Measurements from ENCODE around the gene TBX6. TPM values are rescaled to one million over a fixed set of nuclear protein-coding genes. Genes with fewer than 3 reads are reported as not detected.

Gene TBX6
- total RNA-seq, 1 donor from 2014 or later, result 6.4 TPM

DNA sequence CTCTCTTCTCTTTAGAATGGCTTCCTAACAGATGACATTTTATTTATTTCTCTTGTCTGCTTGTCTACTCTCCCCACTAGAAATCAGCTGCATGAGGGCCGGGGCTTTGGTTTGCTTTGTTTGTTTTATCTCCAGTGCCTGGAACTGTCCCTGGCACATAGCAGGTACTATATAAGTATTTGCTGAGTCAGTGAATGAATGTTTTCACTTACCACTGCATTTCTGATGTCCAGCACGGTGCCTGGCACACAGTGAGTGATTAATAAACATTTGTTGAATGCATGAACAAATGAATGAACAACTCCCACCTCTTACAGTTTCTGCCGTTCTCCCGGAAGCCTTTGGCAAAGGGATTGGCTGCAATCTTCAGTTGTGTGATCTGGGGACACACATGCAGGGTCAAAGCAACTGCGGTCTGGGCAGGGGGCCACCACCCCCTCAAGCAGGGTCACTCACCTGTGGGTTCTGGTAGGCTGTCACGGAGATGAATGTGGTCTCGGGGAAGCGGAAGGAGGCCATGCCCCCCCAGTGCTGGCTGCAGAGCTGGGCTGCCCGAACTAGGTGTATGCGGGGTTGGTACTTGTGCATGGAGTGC is 3.4 kb downstream of the TBX6 start:
- intact Hi-C loops (cut with DNase I), result no loop called here
- DNase-seq (ENCODE audit: extremely low spot score in 2 of 2), result no peak
- H3K27me3 ChIP-seq, result no peaks in the 10 kb centered on the region
- H3K36me3 ChIP-seq, result peaks cover 0 to 21% of the 10 kb centered on the region in 2 donors
- TF ChIP-seq POLR2A (IDR thresholded peaks at IDR 0.05) (no peak), POLR2AphosphoS5 (IDR thresholded peaks at IDR 0.05; ENCODE audit: insufficient read depth in 1 of 2, low read depth in 1 of 2) (no peak), CTCF (IDR thresholded peaks at IDR 0.05) (no peak)
- no peak overlapping the region for H3K4me3 ChIP-seq
- H3K9me3 ChIP-seq, result no peaks in the 10 kb centered on the region
- H3K4me1 ChIP-seq, result peaks cover 27% of the 10 kb centered on the region
- no peak overlapping the region for H3K27ac ChIP-seq

DNA sequence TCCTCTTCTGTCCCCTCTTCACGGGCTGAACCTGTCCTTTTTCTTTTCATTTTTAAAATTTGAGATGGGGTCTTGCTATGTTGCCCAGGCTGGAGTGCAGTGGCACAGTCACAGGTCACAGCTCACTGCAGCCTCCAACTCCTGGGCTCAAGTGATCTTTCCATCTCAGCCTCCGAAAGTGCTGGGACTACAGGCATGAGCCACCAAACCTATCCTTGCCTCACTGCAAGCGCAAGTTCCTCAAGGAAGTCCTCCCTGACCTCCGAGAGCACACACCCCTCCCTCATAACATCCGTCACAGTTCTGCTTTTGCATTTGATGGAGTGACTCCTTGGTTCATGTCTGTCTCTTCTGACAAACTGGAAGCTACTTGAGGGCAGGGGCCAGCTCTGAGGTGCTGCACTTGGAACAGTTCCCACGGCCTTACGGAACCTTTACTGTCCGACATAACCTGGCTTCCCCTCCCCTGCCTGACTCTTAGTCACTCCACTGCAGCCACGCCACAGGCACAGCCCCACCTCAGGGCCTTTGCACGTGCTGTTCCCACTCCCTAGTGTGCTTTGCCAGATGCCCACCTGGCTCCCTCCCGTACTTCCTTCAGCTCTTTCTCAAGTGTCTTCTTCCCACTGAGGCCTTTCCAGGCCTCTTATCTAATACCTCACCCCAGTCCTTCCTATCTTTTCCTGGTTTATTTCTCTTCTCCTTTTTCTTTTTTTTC is 4.4 kb downstream of the TBX6 start:
- peaks cover 17% of the 10 kb centered on the region for H3K4me1 ChIP-seq
- H3K27ac ChIP-seq, result no peak overlapping the region
- intact Hi-C loops (cut with DNase I), result no loop called here
- no peak for TF ChIP-seq POLR2A (IDR thresholded peaks at IDR 0.05)
- no peak for TF ChIP-seq POLR2AphosphoS5 (IDR thresholded peaks at IDR 0.05; ENCODE audit: insufficient read depth in 1 of 2, low read depth in 1 of 2)
- TF ChIP-seq CTCF (IDR thresholded peaks at IDR 0.05), result no peak
- H3K4me3 ChIP-seq, result no peak overlapping the region
- peaks cover 3 to 29% of the 10 kb centered on the region in 2 donors for H3K36me3 ChIP-seq
- no peaks in the 10 kb centered on the region for H3K9me3 ChIP-seq
- DNase-seq (ENCODE audit: extremely low spot score in 2 of 2), result no peak
- H3K27me3 ChIP-seq, result no peaks in the 10 kb centered on the region

- Histone ChIP-seq H3K27me3 (no peaks in the 10 kb centered on the region), H3K9me3 (no peaks in the 10 kb centered on the region), H3K4me1 (peaks cover 12% of the 10 kb centered on the region), H3K36me3 (peaks cover 3 to 37% of the 10 kb centered on the region in 2 donors), H3K27ac (no peak overlapping the region), H3K4me3 (no peak overlapping the region)
- TF ChIP-seq POLR2AphosphoS5 (IDR thresholded peaks at IDR 0.05; ENCODE audit: insufficient read depth in 1 of 2, low read depth in 1 of 2) (no peak), CTCF (IDR thresholded peaks at IDR 0.05) (no peak), POLR2A (IDR thresholded peaks at IDR 0.05) (no peak)
- no peak for DNase-seq (ENCODE audit: extremely low spot score in 2 of 2)
- intact Hi-C loops (cut with DNase I), result no loop called here
Measured at GRCh38 chr16:30086291-30087140, 5.2 kb downstream of the TBX6 start.

GRCh38 chr16:30085820-30086219 is 5.9 kb downstream of the TBX6 start:
- Histone ChIP-seq H3K4me3 (no peak overlapping the region), H3K36me3 (peaks cover 3 to 44% of the 10 kb centered on the region in 2 donors), H3K9me3 (no peaks in the 10 kb centered on the region), H3K27ac (no peak overlapping the region), H3K4me1 (peaks cover 5% of the 10 kb centered on the region), H3K27me3 (no peaks in the 10 kb centered on the region)
- TF ChIP-seq POLR2AphosphoS5 (IDR thresholded peaks at IDR 0.05; ENCODE audit: insufficient read depth in 1 of 2, low read depth in 1 of 2) (no peak), POLR2A (IDR thresholded peaks at IDR 0.05) (no peak), CTCF (IDR thresholded peaks at IDR 0.05) (no peak)
- intact Hi-C loops (cut with DNase I), result no loop called here
- no peak for DNase-seq (ENCODE audit: extremely low spot score in 2 of 2)

All from vagina (tissue), 2 donors.